Fibroblast of the aortic adventitia (primary cell): ENCODE results near the gene PALLD. TPM values are rescaled to one million over a fixed set of nuclear protein-coding genes. Genes with fewer than 3 reads are reported as not detected.

Source experiments
- DNase-seq: peaks from one replicate; pipeline ENCODE4 v3.0.0-alpha.2; 2010; ENCODE audit warnings: low read depth
- H3K4me3 ChIP-seq: 2 replicates; pipeline ENCODE4 v1.5.1; 2011; ENCODE audit warnings: low read depth, mild to moderate bottlenecking, control low read depth, low read length, moderate library complexity
- total RNA-seq: library from RNA; depleted of rRNA; stranded (reverse); fragments of >200 nt; gene quantifications from 2 replicates; pipeline ENCODE4 v1.2.3, GENCODE V29; 2012; ENCODE audit warnings: low replicate concordance
- TF ChIP-seq, protein P1 (sequence below): IDR thresholded peaks from 2 replicates; pipeline ENCODE4 v1.5.1; 2011; ENCODE audit warnings: mild to moderate bottlenecking, low read length, control low read depth, inconsistent platforms; ENCODE audit not compliant: insufficient read depth

PALLD gene
- total RNA-seq, 1 donor: 52.1 TPM

DNA sequence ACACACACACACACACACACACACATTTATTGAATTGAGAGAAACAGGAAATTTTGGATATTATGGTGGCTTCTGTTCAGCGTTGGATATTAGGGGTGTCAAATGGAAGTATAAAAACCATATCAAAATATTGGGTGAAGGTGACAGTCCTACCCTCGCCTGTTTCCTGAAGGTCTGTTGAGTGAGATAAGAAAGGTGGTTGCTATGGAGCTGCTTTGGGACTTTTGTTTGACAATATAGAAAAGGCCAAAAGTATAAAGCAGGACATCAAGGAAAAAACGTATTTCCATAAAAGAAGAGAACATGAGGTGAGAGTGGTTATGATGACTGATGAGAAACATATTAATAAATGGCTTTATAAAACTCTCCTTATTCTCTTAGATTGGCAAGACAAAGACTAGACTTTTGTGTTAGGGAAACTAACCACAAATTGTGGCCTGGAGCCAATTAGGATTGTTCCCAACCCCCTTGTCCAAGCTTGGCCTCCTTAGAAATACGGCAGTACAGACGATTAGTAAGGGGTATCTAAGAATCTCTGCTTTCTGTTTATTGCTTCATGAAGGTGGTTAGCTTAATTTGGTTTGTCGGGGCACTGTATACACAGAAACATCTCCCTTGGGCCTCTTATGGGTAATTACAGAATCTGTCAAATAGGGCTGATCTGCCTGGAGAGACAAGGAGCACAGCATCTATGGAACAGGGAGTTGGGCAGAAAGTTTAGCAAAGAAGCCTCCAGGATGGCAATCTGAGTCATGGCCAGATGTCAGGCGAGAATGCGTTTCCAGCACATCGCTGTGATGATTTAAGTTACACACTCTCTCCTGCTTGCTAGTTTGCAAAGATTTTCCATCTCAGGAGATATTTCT, 315.2 kb downstream of the PALLD start:
- peak; percentile 69 for DNase-seq
- no peak overlapping the region for H3K4me3 ChIP-seq
- TF ChIP-seq, protein P1, sequence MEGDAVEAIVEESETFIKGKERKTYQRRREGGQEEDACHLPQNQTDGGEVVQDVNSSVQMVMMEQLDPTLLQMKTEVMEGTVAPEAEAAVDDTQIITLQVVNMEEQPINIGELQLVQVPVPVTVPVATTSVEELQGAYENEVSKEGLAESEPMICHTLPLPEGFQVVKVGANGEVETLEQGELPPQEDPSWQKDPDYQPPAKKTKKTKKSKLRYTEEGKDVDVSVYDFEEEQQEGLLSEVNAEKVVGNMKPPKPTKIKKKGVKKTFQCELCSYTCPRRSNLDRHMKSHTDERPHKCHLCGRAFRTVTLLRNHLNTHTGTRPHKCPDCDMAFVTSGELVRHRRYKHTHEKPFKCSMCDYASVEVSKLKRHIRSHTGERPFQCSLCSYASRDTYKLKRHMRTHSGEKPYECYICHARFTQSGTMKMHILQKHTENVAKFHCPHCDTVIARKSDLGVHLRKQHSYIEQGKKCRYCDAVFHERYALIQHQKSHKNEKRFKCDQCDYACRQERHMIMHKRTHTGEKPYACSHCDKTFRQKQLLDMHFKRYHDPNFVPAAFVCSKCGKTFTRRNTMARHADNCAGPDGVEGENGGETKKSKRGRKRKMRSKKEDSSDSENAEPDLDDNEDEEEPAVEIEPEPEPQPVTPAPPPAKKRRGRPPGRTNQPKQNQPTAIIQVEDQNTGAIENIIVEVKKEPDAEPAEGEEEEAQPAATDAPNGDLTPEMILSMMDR: no peak

DNA sequence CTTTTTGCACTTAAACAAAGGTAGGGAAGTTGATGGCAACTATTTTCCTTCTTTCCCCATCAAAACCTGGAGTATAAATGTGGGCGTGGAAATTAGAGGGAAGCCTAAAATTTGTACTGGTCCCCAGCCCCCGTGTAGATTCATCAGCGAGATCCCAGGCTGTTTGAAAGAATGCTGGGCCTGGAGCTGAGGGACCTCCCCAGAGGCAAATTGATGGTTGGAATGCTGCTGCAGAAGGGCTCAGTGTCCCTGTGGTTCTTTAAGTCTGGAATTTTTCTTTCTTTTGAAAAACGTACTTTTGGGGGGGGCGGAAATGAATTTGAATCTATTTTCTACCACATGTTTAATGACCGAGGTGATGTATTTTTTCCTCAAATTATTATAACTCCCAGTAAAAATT, 316.0 kb downstream of the PALLD start:
- DNase-seq: no peak
- no peak overlapping the region for H3K4me3 ChIP-seq
- TF ChIP-seq, protein P1: no peak

GRCh38 chr4:168813890-168814289, 317.0 kb downstream of the PALLD start:
- no peak overlapping the region for H3K4me3 ChIP-seq
- TF ChIP-seq, protein P1: no peak
- DNase-seq: peak; percentile 68

DNA sequence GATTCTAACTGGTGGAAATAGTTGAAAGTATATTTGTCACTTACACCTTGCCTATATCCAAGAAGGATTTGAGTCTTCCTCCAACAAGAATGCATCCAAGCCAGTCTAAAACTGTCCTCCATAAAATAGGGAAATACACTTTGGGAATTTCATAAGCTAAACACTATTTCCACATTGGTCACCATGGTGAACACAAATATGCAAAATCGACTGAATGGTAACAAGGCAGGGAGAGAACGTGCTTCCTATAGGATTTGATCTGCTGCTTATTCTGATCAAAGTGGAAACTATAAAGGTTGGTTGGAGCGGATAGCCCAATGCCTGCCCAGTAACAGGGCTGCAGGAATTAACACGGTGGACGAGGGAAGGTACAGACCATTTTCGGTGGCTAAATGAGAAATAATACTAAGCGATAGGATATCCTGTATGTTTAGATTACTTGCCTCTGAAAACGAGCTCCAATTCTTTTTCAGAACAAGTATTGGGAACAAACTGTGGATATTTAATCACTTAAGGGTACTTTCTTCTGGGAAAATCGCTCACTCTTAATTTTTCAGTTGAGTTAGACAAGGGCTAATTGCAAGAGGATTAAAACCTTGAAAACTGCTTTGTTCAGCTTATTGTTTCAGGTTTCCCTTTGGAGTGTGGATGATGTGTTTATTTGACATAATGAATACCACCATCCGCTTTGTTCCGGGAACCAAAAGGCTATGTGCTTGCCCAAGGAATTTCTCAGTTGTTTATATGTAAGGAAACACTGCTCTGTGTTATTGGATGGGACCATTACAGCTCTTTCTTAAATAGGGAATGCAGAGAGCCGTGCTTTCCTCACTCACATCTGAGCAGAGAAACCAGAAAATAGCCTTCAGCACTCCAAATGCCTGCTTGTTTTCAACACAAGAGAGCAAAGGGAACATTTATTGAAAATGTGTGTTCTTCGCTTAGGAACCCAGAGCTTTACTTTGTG, 318.8 kb downstream of the PALLD start:
- no peak overlapping the region for H3K4me3 ChIP-seq
- DNase-seq: peak; percentile 78
- TF ChIP-seq, protein P1: no peak

DNA sequence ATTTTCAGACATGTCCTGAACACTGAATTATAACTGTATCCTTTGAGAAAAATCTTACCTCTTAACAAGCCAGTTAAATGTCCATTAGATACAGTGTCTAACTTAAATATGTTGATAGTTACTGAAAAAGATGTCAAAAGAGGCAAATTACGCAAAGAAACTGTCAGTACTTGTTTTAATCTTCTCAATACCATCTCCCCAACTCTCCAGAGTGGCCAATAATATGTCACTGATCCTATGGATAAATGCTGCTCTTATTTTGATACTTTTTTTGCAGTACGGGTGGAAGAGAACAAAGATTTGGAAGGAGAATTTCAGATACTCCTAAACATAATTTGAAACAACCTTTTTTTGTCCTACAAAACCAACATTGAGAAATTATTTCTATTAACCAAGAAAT, 320.5 kb downstream of the PALLD start:
- DNase-seq: no peak
- H3K4me3 ChIP-seq: no peak overlapping the region
- TF ChIP-seq, protein P1: no peak

GRCh38 chr4:168822481-168822880, 325.6 kb downstream of the PALLD start:
- DNase-seq: no peak
- H3K4me3 ChIP-seq: no peak overlapping the region
- TF ChIP-seq, protein P1: no peak
